ENCODE measurements around the gene PRDM15.

Gene PRDM15

GRCh38 chr21:41867313-41867712 is 11.8 kb downstream of the PRDM15 start:
- H3K27ac ChIP-seq (ENCODE audit: poor library complexity, severe bottlenecking), result no peak overlapping the region
- TF ChIP-seq CTCF (IDR thresholded peaks at IDR 0.05; ENCODE audit: poor library complexity, severe bottlenecking), result no peak
- H3K9me3 ChIP-seq (ENCODE audit: severe bottlenecking), result no peaks in the 10 kb centered on the region
- ATAC-seq (ENCODE audit: low read depth) (no peak), DNase-seq (ENCODE audit: low spot score) (no peak)
- H3K27me3 ChIP-seq (ENCODE audit: insufficient read depth, poor library complexity, severe bottlenecking), result no peaks in the 10 kb centered on the region
- peaks cover 4% of the 10 kb centered on the region for H3K4me1 ChIP-seq (ENCODE audit: insufficient read depth, poor library complexity, severe bottlenecking)
- no peak overlapping the region for H3K4me3 ChIP-seq (ENCODE audit: severe bottlenecking)
- peaks cover 13% of the 10 kb centered on the region for H3K36me3 ChIP-seq (ENCODE audit: low read depth)

- TF ChIP-seq CTCF (IDR thresholded peaks at IDR 0.05; ENCODE audit: poor library complexity, severe bottlenecking), result no peak
- no peak for DNase-seq (ENCODE audit: low spot score)
Observed at GRCh38 chr21:41866274-41866809, 12.8 kb downstream of the PRDM15 start.

GRCh38 chr21:41865002-41865777 is 14.0 kb downstream of the PRDM15 start:
- H3K4me1 ChIP-seq (ENCODE audit: insufficient read depth, poor library complexity, severe bottlenecking), result peaks cover 4% of the 10 kb centered on the region
- H3K36me3 ChIP-seq (ENCODE audit: low read depth), result peaks cover 14% of the 10 kb centered on the region
- H3K4me3 ChIP-seq (ENCODE audit: severe bottlenecking), result no peak overlapping the region
- H3K27me3 ChIP-seq (ENCODE audit: insufficient read depth, poor library complexity, severe bottlenecking), result no peaks in the 10 kb centered on the region
- no peak overlapping the region for H3K27ac ChIP-seq (ENCODE audit: poor library complexity, severe bottlenecking)
- DNase-seq (ENCODE audit: low spot score) (no peak), ATAC-seq (ENCODE audit: low read depth) (no peak)
- TF ChIP-seq CTCF (IDR thresholded peaks at IDR 0.05; ENCODE audit: poor library complexity, severe bottlenecking), result no peak
- H3K9me3 ChIP-seq (ENCODE audit: severe bottlenecking), result no peaks in the 10 kb centered on the region

More at GRCh38 chr21:41866274-41866809, 12.8 kb downstream of the PRDM15 start:
- H3K9me3 ChIP-seq (ENCODE audit: severe bottlenecking), result no peaks in the 10 kb centered on the region
- H3K4me3 ChIP-seq (ENCODE audit: severe bottlenecking), result no peak overlapping the region
- no peaks in the 10 kb centered on the region for H3K27me3 ChIP-seq (ENCODE audit: insufficient read depth, poor library complexity, severe bottlenecking)
- peaks cover 4% of the 10 kb centered on the region for H3K4me1 ChIP-seq (ENCODE audit: insufficient read depth, poor library complexity, severe bottlenecking)
- peaks cover 5% of the 10 kb centered on the region; the same call in 1 of the 2 replicates for H3K36me3 ChIP-seq (ENCODE audit: low read depth)
- no peak overlapping the region for H3K27ac ChIP-seq (ENCODE audit: poor library complexity, severe bottlenecking)
- no peak for ATAC-seq (ENCODE audit: low read depth)

GRCh38 chr21:41864311-41865001 is 14.7 kb downstream of the PRDM15 start:
- Histone ChIP-seq H3K27me3 (ENCODE audit: insufficient read depth, poor library complexity, severe bottlenecking) (no peaks in the 10 kb centered on the region), H3K4me3 (ENCODE audit: severe bottlenecking) (no peak overlapping the region), H3K27ac (ENCODE audit: poor library complexity, severe bottlenecking) (no peak overlapping the region), H3K4me1 (ENCODE audit: insufficient read depth, poor library complexity, severe bottlenecking) (peaks cover 4% of the 10 kb centered on the region), H3K36me3 (ENCODE audit: low read depth) (peaks cover 16% of the 10 kb centered on the region), H3K9me3 (ENCODE audit: severe bottlenecking) (no peaks in the 10 kb centered on the region)
- DNase-seq (ENCODE audit: low spot score) (no peak), ATAC-seq (ENCODE audit: low read depth) (no peak)
- no peak for TF ChIP-seq CTCF (IDR thresholded peaks at IDR 0.05; ENCODE audit: poor library complexity, severe bottlenecking)
